ENCODE measurements around the gene FBXO45. TPM values are rescaled to one million over a fixed set of nuclear protein-coding genes. Genes with fewer than 3 reads are reported as not detected.
A peak's percentile ranks its signal among the peaks of the same experiment; 100 is the strongest.

Gene FBXO45
- total and polyA plus RNA-seq, 2 of the 13 experiments (the other 11 are each of a cell fraction or from before 2014, with no cell fraction given) = 7.0 to 12.1 TPM

- in situ Hi-C loops (cut with HindIII; ENCODE audit: extremely low pct_ligation_motif_present, low pct_unique_long_range_greater_than_20kb) = no loop called here
- Histone ChIP-seq H3K27me3 (ENCODE audit: control insufficient read depth in 1 of 2, insufficient read depth in 2 of 2, low read length in 2 of 2) (peaks cover 12 to 40% of the 10 kb centered on the region in 2 experiments; a peak in 4 of 5 replicates), H3K36me3 (replicated peaks in 1 of 2; ENCODE audit: control insufficient read depth in 1 of 2, insufficient read depth in 2 of 2, low read length in 2 of 2) (no peaks in the 10 kb centered on the region), H3K79me2 (ENCODE audit: insufficient read depth, low read length) (no peaks in the 10 kb centered on the region), H3K4me2 (ENCODE audit: low read depth, low read length) (peak overlapping the region; percentile 86), H3K4me3 (replicated peaks in 1 of 3; ENCODE audit: insufficient read depth in 1 of 3, low read depth in 2 of 3, low read length in 3 of 3) (peak overlapping the region; percentile 50 to 66 (median 61)), H2AFZ (ENCODE audit: low read length) (peak overlapping the region; percentile 55), H4K20me1 (ENCODE audit: insufficient read depth, low read length) (no peaks in the 10 kb centered on the region), H3K9ac (ENCODE audit: insufficient read depth, low read depth, low read length) (no peak overlapping the region; the same call in 1 of the 2 replicates), H3K9me3 (ENCODE audit: low read length) (no peaks in the 10 kb centered on the region), H3K27ac (ENCODE audit: extremely low read length, insufficient read depth, low read length) (no peak overlapping the region), H3K4me1 (ENCODE audit: insufficient read depth, low read length) (peaks cover 43% of the 10 kb centered on the region)
- 10% methylated on average over 8 of the region's 20 CpGs for WGBS (ENCODE audit: low lambda C conversion rate)
- ATAC-seq (peak; percentile 37), DNase-seq (ENCODE audit: low spot score) (no peak), FAIRE-seq (no peak)
- BruUV-seq (replicated peaks) = no TSS peak
- intact Hi-C loops (cut with micrococcal nuclease; ENCODE audit: unreplicated experiment) = no loop called here
- POLR2A ChIA-PET = no interaction called here
- CTCF ChIA-PET (ENCODE audit: low intra/inter-chr PET ratio, low total read pairs) = no interaction called here
- TF ChIP-seq ZFY (CRISPR knock-in tag; IDR thresholded peaks at IDR 0.05) = peak; percentile 40; the same call in 1 of the 2 replicates
- TF ChIP-seq MXD1 (CRISPR knock-in tag; IDR thresholded peaks at IDR 0.05) = 0 out of 2 replicates have a peak, but pooled peaks have one; percentile 33
- no peak for TF ChIP-seq HCFC1 (IDR thresholded peaks at IDR 0.05; ENCODE audit: low read depth, low read length)
- TF ChIP-seq ZNF274 (CRISPR knock-in tag; IDR thresholded peaks at IDR 0.05) = no peak
- no peak for TF ChIP-seq NFKBIZ (CRISPR knock-in tag; IDR thresholded peaks at IDR 0.05)
- no peak for TF ChIP-seq ZNF160 (CRISPR knock-in tag; IDR thresholded peaks at IDR 0.05)
- TF ChIP-seq ZBTB14 (CRISPR knock-in tag; IDR thresholded peaks at IDR 0.05) = no peak
- TF ChIP-seq CBX1 (IDR thresholded peaks at IDR 0.05; ENCODE audit: low read depth) = no peak
- 0 out of 2 replicates have a peak, but pooled peaks have one; percentile 12 for TF ChIP-seq BRD4 (CRISPR knock-in tag; IDR thresholded peaks at IDR 0.05)
- no peak for TF ChIP-seq GATAD2A (CRISPR knock-in tag; IDR thresholded peaks at IDR 0.05)
- TF ChIP-seq ELF3 (CRISPR knock-in tag; IDR thresholded peaks at IDR 0.05) = peak; percentile 23; the same call in 1 of the 2 replicates
- TF ChIP-seq MXD4 (CRISPR knock-in tag; IDR thresholded peaks at IDR 0.05) = 0 out of 2 replicates have a peak, but pooled peaks have one; percentile 46
- no peak for TF ChIP-seq ZNF891 (CRISPR knock-in tag; IDR thresholded peaks at IDR 0.05)
- TF ChIP-seq ZNF280D (CRISPR knock-in tag; IDR thresholded peaks at IDR 0.05) = no peak
- TF ChIP-seq HHEX (CRISPR knock-in tag; IDR thresholded peaks at IDR 0.05) = no peak
- TF ChIP-seq ZFP91 (CRISPR knock-in tag; IDR thresholded peaks at IDR 0.05; ENCODE audit: borderline replicate concordance) = peak; percentile 42; the same call in 1 of the 2 replicates
- TF ChIP-seq CENPBD1 (CRISPR knock-in tag; IDR thresholded peaks at IDR 0.05; ENCODE audit: borderline replicate concordance, low read depth) = no peak
- peak; percentile 36; the same call in 1 of the 2 replicates for TF ChIP-seq MYC (CRISPR knock-in tag; IDR thresholded peaks at IDR 0.05; ENCODE audit: borderline replicate concordance)
These were observed 68.2 kb downstream of the FBXO45 start for GRCh38 chr3:196636369-196637349.
